ENCODE data around the gene KHDC1L. TPM values are rescaled to one million over a fixed set of nuclear protein-coding genes. Genes with fewer than 3 reads are reported as not detected.

KHDC1L gene
- total and polyA plus RNA-seq, 2 donors (not counting 1 experiment from before 2014, with no cell fraction given) = not detected

- ATAC-seq (ENCODE audit: low read depth) = no peak
- no peak overlapping the region for H3K4me3 Mint-ChIP-seq
- no peak overlapping the region for H3K4me2 ChIP-seq (replicated peaks; ENCODE audit: low read depth, low read length, poor library complexity, severe bottlenecking)
- no peaks in the 10 kb centered on the region for H3K4me1 ChIP-seq (ENCODE audit: control insufficient read depth in 2 of 2, insufficient read depth in 2 of 2, low read length in 2 of 2)
- no peak overlapping the region for H3K9ac ChIP-seq (ENCODE audit: low read length)
- DNase-seq = no peak
- TF ChIP-seq CTCF (IDR thresholded peaks at IDR 0.05) (no peak), EZH2 (IDR thresholded peaks at IDR 0.05; ENCODE audit: borderline replicate concordance, insufficient read depth, low read depth, low read length, poor library complexity, severe bottlenecking) (no peak)
- H3K9me3 Mint-ChIP-seq (ENCODE audit: insufficient read depth) = no peaks in the 10 kb centered on the region
- no peak overlapping the region for H2AFZ ChIP-seq (ENCODE audit: insufficient read depth, low read depth, low read length, poor library complexity, severe bottlenecking)
- ChIA-PET CTCF (no interaction called here), POLR2A (no interaction called here)
- H3K4me1 Mint-ChIP-seq = no peaks in the 10 kb centered on the region
- H3K27me3 ChIP-seq (replicated peaks in 1 of 4; ENCODE audit: control extremely low read depth in 1 of 4, control insufficient read depth in 3 of 4, insufficient read depth in 4 of 4, low read length in 3 of 4) = no peaks in the 10 kb centered on the region
- no peaks in the 10 kb centered on the region for H3K36me3 ChIP-seq (replicated peaks in 1 of 2; ENCODE audit: control extremely low read depth in 1 of 2, control insufficient read depth in 1 of 2, extremely low read depth in 1 of 2, insufficient read depth in 2 of 2, low read length in 1 of 2)
- no peak overlapping the region for H3K4me3 ChIP-seq (ENCODE audit: control extremely low read depth in 1 of 5, extremely low read depth in 1 of 5, insufficient read depth in 1 of 5, low read depth in 2 of 5, low read length in 4 of 5)
- H3K27me3 Mint-ChIP-seq = peaks cover 3% of the 10 kb centered on the region
- no peak overlapping the region for H3K27ac Mint-ChIP-seq
- intact Hi-C loops (cut with micrococcal nuclease) = no loop called here
- H4K20me1 ChIP-seq (ENCODE audit: control insufficient read depth, insufficient read depth, low read length, poor library complexity, severe bottlenecking) = no peaks in the 10 kb centered on the region
- H3K79me2 ChIP-seq (ENCODE audit: control insufficient read depth, insufficient read depth, low read length) = no peaks in the 10 kb centered on the region
- H3K27ac ChIP-seq (ENCODE audit: low read length in 2 of 2) = no peak overlapping the region
- no peaks in the 10 kb centered on the region for H3K9me3 ChIP-seq (ENCODE audit: control extremely low read depth in 1 of 3, control insufficient read depth in 2 of 3, insufficient read depth in 1 of 3, low read length in 2 of 3)
Observed at GRCh38 chr6:73250016-73250415, 24.7 kb upstream of the KHDC1L start.

- DNase-seq (no peak), ATAC-seq (ENCODE audit: low read depth) (no peak)
- H3K79me2 ChIP-seq (ENCODE audit: control insufficient read depth, insufficient read depth, low read length) = no peaks in the 10 kb centered on the region
- Mint-ChIP-seq H3K27ac (no peak overlapping the region), H3K27me3 (peaks cover 8% of the 10 kb centered on the region), H3K9me3 (ENCODE audit: insufficient read depth) (no peaks in the 10 kb centered on the region), H3K4me3 (no peak overlapping the region), H3K4me1 (no peaks in the 10 kb centered on the region)
- no peaks in the 10 kb centered on the region for H3K27me3 ChIP-seq (replicated peaks in 1 of 4; ENCODE audit: control extremely low read depth in 1 of 4, control insufficient read depth in 3 of 4, insufficient read depth in 4 of 4, low read length in 3 of 4)
- H3K36me3 ChIP-seq (replicated peaks in 1 of 2; ENCODE audit: control extremely low read depth in 1 of 2, control insufficient read depth in 1 of 2, extremely low read depth in 1 of 2, insufficient read depth in 2 of 2, low read length in 1 of 2) = no peaks in the 10 kb centered on the region
- 92% methylated on average over 4 of the region's 5 CpGs for WGBS (ENCODE audit: insufficient coverage)
- no peaks in the 10 kb centered on the region for H4K20me1 ChIP-seq (ENCODE audit: control insufficient read depth, insufficient read depth, low read length, poor library complexity, severe bottlenecking)
- POLR2A ChIA-PET = no interaction called here
- H3K4me1 ChIP-seq (ENCODE audit: control insufficient read depth in 2 of 2, insufficient read depth in 2 of 2, low read length in 2 of 2) = no peaks in the 10 kb centered on the region
- H3K4me3 ChIP-seq (ENCODE audit: control extremely low read depth in 1 of 5, extremely low read depth in 1 of 5, insufficient read depth in 1 of 5, low read depth in 2 of 5, low read length in 4 of 5) = no peak overlapping the region
- TF ChIP-seq EZH2 (IDR thresholded peaks at IDR 0.05; ENCODE audit: borderline replicate concordance, insufficient read depth, low read depth, low read length, poor library complexity, severe bottlenecking) (no peak), CTCF (IDR thresholded peaks at IDR 0.05) (no peak)
- CTCF ChIA-PET = no interaction called here
- intact Hi-C loops (cut with micrococcal nuclease) = no loop called here
- no peak overlapping the region for H3K9ac ChIP-seq (ENCODE audit: low read length)
- no peak overlapping the region for H2AFZ ChIP-seq (ENCODE audit: insufficient read depth, low read depth, low read length, poor library complexity, severe bottlenecking)
- H3K27ac ChIP-seq (ENCODE audit: low read length in 2 of 2) = no peak overlapping the region
- H3K4me2 ChIP-seq (replicated peaks; ENCODE audit: low read depth, low read length, poor library complexity, severe bottlenecking) = no peak overlapping the region
- no peaks in the 10 kb centered on the region for H3K9me3 ChIP-seq (ENCODE audit: control extremely low read depth in 1 of 3, control insufficient read depth in 2 of 3, insufficient read depth in 1 of 3, low read length in 2 of 3)
Observed at GRCh38 chr6:73248192-73248903, 23.1 kb upstream of the KHDC1L start.

Measured in B cell (primary cell).